Keratinocyte (primary cell): ENCODE data around the gene KRCC1. TPM values are rescaled to one million over a fixed set of nuclear protein-coding genes. Genes with fewer than 3 reads are reported as not detected.
A peak's percentile ranks its signal among the peaks of the same experiment; 100 is the strongest.

Experiments used
- DNase-seq: peaks from one replicate; pipeline ENCODE4 v3.0.0-alpha.2; 2011; ENCODE audit warnings: low read depth, missing footprints, low spot score
- FAIRE-seq: peaks from 2 replicates; lab custom pipeline; 2011; peaks lifted over from hg19 to GRCh38; lab: Jason Lieb, UNC
- H2AFZ ChIP-seq: 2 replicates; pipeline ENCODE4 v1.6.0; 2012; ENCODE audit warnings: low read length, control low read depth, inconsistent platforms; ENCODE audit not compliant: control insufficient read depth
- H3K27ac ChIP-seq: 2 replicates; pipeline ENCODE4 v1.5.1; 2011; ENCODE audit warnings: low read length; ENCODE audit not compliant: control insufficient read depth, insufficient read depth
- H3K27me3 ChIP-seq: 3 replicates; pipeline ENCODE4 v1.6.0; 2011; ENCODE audit warnings: low read length; ENCODE audit not compliant: control insufficient read depth, insufficient read depth; ENCODE audit errors: extremely low read depth
- H3K36me3 ChIP-seq, 2 experiments: 2 replicates in 1 of 2; 3 replicates in 1 of 2; pipeline ENCODE4 v1.5.1; 2011; ENCODE audit warnings: low read length in 2 of 2, mild to moderate bottlenecking in 1 of 2; ENCODE audit not compliant: control insufficient read depth in 2 of 2, insufficient read depth in 2 of 2; ENCODE audit errors: extremely low read depth in 1 of 2
- H3K4me1 ChIP-seq: 3 replicates; pipeline ENCODE4 v1.5.1; 2011; ENCODE audit warnings: low read length; ENCODE audit not compliant: control insufficient read depth, insufficient read depth; ENCODE audit errors: extremely low read depth
- H3K4me2 ChIP-seq: 3 replicates; pipeline ENCODE4 v1.6.0; 2011; ENCODE audit warnings: low read depth, low read length; ENCODE audit not compliant: control insufficient read depth, insufficient read depth; ENCODE audit errors: extremely low read depth
- H3K4me3 ChIP-seq, 3 experiments: fragments of 200-600 bp in 1 of 3; sonication (generic) in 1 of 3; 2 replicates in 2 of 3; 3 replicates in 1 of 3; pipeline ENCODE4 v1.5.1; 2011 to 2016; ENCODE audit warnings: low read length in 3 of 3, mild to moderate bottlenecking in 3 of 3, control low read depth in 2 of 3, inconsistent platforms in 1 of 3, low read depth in 1 of 3, mixed read lengths in 1 of 3, mixed run types in 1 of 3, moderate library complexity in 1 of 3; ENCODE audit not compliant: control insufficient read depth in 2 of 3, insufficient read depth in 2 of 3; ENCODE audit errors: extremely low read depth in 1 of 3
- H3K79me2 ChIP-seq: 2 replicates; pipeline ENCODE4 v1.6.0; 2012; ENCODE audit warnings: low read length; ENCODE audit not compliant: control insufficient read depth, insufficient read depth
- H3K9ac ChIP-seq: 3 replicates; pipeline ENCODE4 v1.6.0; 2011; ENCODE audit warnings: low read length; ENCODE audit not compliant: control insufficient read depth, insufficient read depth; ENCODE audit errors: extremely low read depth
- H3K9me1 ChIP-seq: 3 replicates; pipeline ENCODE4 v1.6.0; 2011; ENCODE audit warnings: low read length; ENCODE audit not compliant: control insufficient read depth, insufficient read depth; ENCODE audit errors: extremely low read depth
- H3K9me3 ChIP-seq: 2 replicates; pipeline ENCODE4 v1.5.1; 2012; ENCODE audit warnings: low read depth, low read length; ENCODE audit not compliant: control insufficient read depth
- H4K20me1 ChIP-seq: 3 replicates; pipeline ENCODE4 v1.6.0; 2011; ENCODE audit warnings: low read length; ENCODE audit not compliant: control insufficient read depth, insufficient read depth; ENCODE audit errors: extremely low read depth
- EZH2 ChIP-seq: IDR thresholded peaks from one replicate; pipeline ENCODE4 v1.6.1; 2012; ENCODE audit warnings: inconsistent platforms, mild to moderate bottlenecking, low read length, moderate library complexity
- dilution Hi-C: fragments of 300-500 bp; cut with MboI; formaldehyde crosslinking; loops from one replicate; pipeline ENCODE4 v1.7.0; 2020; ENCODE audit warnings: low sequenced_read_pairs; ENCODE audit not compliant: extremely low pct_ligation_motif_present
- polyA plus RNA-seq, 5 experiments: library from polyadenylated mRNA; depleted of rRNA in 3 of 5; stranded (reverse) in 3 of 5; stranded (forward) in 1 of 5; unstranded in 1 of 5; fragments of >200 nt; gene quantifications; 1 replicate in 1 of 5; 2 replicates in 3 of 5; 3 replicates in 1 of 5; pipeline versions ENCODE4 v1.2.1 to v1.2.3, GENCODE V29; 2011 to 2012; ENCODE audit warnings: missing spikeins in 2 of 5, low read depth in 1 of 5, low replicate concordance in 1 of 5
- TF ChIP-seq, protein P1 (sequence below), 3 experiments: IDR thresholded peaks in 1 of 3; conservative IDR thresholded peaks in 1 of 3; optimal IDR thresholded peaks in 1 of 3; 2 replicates in 2 of 3; 3 replicates in 1 of 3; pipeline versions ENCODE3 to v1.5.1; 2011; ENCODE audit warnings: low read length in 3 of 3, mild to moderate bottlenecking in 3 of 3, moderate library complexity in 2 of 3, control low read depth in 1 of 3, inconsistent platforms in 1 of 3; ENCODE audit not compliant: insufficient read depth in 2 of 3; ENCODE audit errors: extremely low read depth in 1 of 3

Gene KRCC1
- polyA plus RNA-seq, 1 donor (not counting 4 experiments of a cell fraction or from before 2014, with no cell fraction given): 21.1 TPM

DNA sequence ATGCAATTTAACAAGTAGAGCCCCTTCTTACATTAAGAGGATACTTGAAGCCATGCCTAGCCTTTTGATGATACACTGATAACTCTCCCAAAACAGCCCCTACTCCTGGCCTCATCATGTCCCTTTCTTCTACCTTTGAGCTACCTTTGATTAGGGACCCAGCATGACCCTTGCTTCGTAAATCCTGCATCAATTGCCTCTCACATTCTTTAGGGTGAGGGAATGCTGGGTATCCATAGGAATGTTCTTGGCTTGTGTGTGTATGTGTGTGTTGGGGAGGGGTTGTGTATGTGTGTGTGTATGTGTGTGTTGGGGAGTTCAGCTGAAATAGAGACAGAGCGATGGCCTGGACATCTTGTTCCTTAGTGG lies 5.3 kb upstream of the KRCC1 start:
- DNase-seq: no peak
- FAIRE-seq: no peak
- TF ChIP-seq, protein P1, sequence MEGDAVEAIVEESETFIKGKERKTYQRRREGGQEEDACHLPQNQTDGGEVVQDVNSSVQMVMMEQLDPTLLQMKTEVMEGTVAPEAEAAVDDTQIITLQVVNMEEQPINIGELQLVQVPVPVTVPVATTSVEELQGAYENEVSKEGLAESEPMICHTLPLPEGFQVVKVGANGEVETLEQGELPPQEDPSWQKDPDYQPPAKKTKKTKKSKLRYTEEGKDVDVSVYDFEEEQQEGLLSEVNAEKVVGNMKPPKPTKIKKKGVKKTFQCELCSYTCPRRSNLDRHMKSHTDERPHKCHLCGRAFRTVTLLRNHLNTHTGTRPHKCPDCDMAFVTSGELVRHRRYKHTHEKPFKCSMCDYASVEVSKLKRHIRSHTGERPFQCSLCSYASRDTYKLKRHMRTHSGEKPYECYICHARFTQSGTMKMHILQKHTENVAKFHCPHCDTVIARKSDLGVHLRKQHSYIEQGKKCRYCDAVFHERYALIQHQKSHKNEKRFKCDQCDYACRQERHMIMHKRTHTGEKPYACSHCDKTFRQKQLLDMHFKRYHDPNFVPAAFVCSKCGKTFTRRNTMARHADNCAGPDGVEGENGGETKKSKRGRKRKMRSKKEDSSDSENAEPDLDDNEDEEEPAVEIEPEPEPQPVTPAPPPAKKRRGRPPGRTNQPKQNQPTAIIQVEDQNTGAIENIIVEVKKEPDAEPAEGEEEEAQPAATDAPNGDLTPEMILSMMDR (optimal IDR thresholded peaks at IDR 0.05 in 1 of 3, IDR thresholded peaks at IDR 0.05 in 1 of 3, conservative IDR thresholded peaks at IDR 0.05 in 1 of 3; ENCODE audit: extremely low read depth in 1 of 3, insufficient read depth in 2 of 3, low read length in 3 of 3): no peak
- no peak for TF ChIP-seq EZH2
- Histone ChIP-seq H3K27me3 (no peaks in the 10 kb centered on the region), H3K9ac (no peak overlapping the region), H3K27ac (no peak overlapping the region), H4K20me1 (no peaks in the 10 kb centered on the region), H3K9me3 (no peaks in the 10 kb centered on the region), H3K9me1 (no peaks in the 10 kb centered on the region), H3K4me1 (peaks cover 4% of the 10 kb centered on the region), H3K4me3 (no peak overlapping the region), H3K36me3 (no peaks in the 10 kb centered on the region), H3K4me2 (no peak overlapping the region), H3K79me2 (no peaks in the 10 kb centered on the region), H2AFZ (no peak overlapping the region)
- dilution Hi-C loops: no loop called here

DNA sequence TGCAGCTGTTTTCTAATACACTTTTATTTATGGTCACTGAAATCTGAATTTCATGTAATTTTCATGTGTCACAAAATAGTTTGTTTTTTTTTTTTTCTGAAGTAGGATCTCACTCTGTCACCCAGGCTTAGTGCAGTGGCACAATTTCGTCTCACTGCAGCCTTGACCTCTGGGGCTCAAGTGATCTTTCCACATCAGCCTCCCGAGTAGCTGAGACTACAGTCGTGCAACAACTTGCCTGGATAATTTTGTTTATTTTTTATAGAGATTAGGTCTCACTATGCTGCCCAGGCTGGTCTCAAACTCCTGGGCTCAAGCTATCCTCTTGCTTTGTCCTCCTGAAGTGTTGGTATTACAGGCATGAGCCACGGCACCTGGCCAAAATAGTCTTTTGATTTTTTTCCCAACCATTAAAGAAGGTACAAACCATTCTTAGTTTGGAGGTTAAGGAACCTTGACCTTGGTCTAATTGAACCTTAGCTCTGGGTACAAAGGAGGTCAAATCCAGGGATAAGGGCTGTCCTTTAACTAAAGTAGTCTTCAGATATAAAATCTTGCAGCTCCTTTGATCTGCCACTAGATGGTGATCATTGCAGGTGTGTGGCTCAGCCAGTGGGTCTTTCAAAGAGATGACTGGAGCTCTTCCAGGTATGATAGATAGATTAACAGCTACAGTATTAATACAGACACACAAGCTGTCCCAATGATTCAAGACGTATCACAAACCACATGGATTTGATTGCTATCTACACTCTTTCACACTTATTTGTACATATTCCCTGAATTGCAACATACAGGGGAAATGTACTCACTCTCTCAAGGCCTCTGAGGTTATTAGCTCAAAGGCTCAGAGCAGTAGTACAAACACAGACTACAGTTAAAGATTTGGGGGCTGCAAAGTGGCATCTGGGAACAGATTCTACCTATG lies 4.7 kb upstream of the KRCC1 start:
- Histone ChIP-seq H3K4me1 (peaks cover 5% of the 10 kb centered on the region), H3K9me3 (no peaks in the 10 kb centered on the region), H3K9ac (no peak overlapping the region), H3K9me1 (no peaks in the 10 kb centered on the region), H3K4me3 (no peak overlapping the region), H3K79me2 (no peaks in the 10 kb centered on the region), H3K27ac (no peak overlapping the region), H3K27me3 (no peaks in the 10 kb centered on the region), H2AFZ (no peak overlapping the region), H3K4me2 (no peak overlapping the region), H3K36me3 (no peaks in the 10 kb centered on the region), H4K20me1 (no peaks in the 10 kb centered on the region)
- DNase-seq (no peak), FAIRE-seq (peak; percentile 67)
- TF ChIP-seq, protein P1 (optimal IDR thresholded peaks at IDR 0.05 in 1 of 3, IDR thresholded peaks at IDR 0.05 in 1 of 3, conservative IDR thresholded peaks at IDR 0.05 in 1 of 3; ENCODE audit: extremely low read depth in 1 of 3, insufficient read depth in 2 of 3, low read length in 3 of 3): peak; percentile 64 to 75 (median 67)
- TF ChIP-seq EZH2: no peak
- dilution Hi-C loops: no loop called here
